Suppressor macrophage treated with lipopolysaccharide for 4 hours (primary cell): ENCODE measurements around the gene IFITM5.
"Not testable (repeated sequence)": the region's sequence is repeated elsewhere in the genome, so short reads cannot be mapped to it uniquely, and the experiment has no call there.

Experiments
- DNase-seq: peaks from one replicate; pipeline ENCODE4 v3.0.0-alpha.2; 2020

IFITM5 gene

GRCh38 chr11:311013-311748 lies 11.9 kb upstream of the IFITM5 start:
- not testable (repeated sequence) for DNase-seq

GRCh38 chr11:309979-310572 lies 10.8 kb upstream of the IFITM5 start:
- DNase-seq, result not testable (repeated sequence)

- not testable (repeated sequence) for DNase-seq
Observed at GRCh38 chr11:308740-309665, 9.7 kb upstream of the IFITM5 start.

- DNase-seq, result peak; percentile 90
Observed at GRCh38 chr11:307766-308708, 8.7 kb upstream of the IFITM5 start, which contains the start of gene IFITM2. Gene IFITM2, plus strand, starts transcription at chr11:307816. Its CDS starts 377 bp downstream, at chr11:308193.

- no peak for DNase-seq
Observed at GRCh38 chr11:306645-307371, 7.5 kb upstream of the IFITM5 start.

GRCh38 chr11:305844-306211 lies 6.5 kb upstream of the IFITM5 start:
- no peak for DNase-seq

GRCh38 chr11:304915-305843 lies 5.9 kb upstream of the IFITM5 start:
- peak; percentile 59 for DNase-seq

GRCh38 chr11:304061-304506 lies 4.8 kb upstream of the IFITM5 start:
- no peak for DNase-seq

- no peak for DNase-seq
Observed at GRCh38 chr11:303363-303762, 4.0 kb upstream of the IFITM5 start.

GRCh38 chr11:299951-300735 lies 817 bp upstream of the IFITM5 start:
- no peak for DNase-seq

GRCh38 chr11:298406-299065 lies 790 bp downstream of the IFITM5 start:
- no peak for DNase-seq

GRCh38 chr11:297586-298405 lies 1.5 kb downstream of the IFITM5 start:
- no peak for DNase-seq

GRCh38 chr11:297051-297585 lies 2.2 kb downstream of the IFITM5 start:
- DNase-seq, result no peak

GRCh38 chr11:296171-297050 lies 2.9 kb downstream of the IFITM5 start:
- DNase-seq, result no peak

- DNase-seq, result no peak
Observed at GRCh38 chr11:295351-296170, 3.8 kb downstream of the IFITM5 start.

- no peak for DNase-seq
Observed at GRCh38 chr11:294780-295179, 4.5 kb downstream of the IFITM5 start.
